Smooth muscle cell (in vitro differentiated cells): ENCODE data around the gene MTARC1. TPM values are rescaled to one million over a fixed set of nuclear protein-coding genes. Genes with fewer than 3 reads are reported as not detected.
A peak's percentile ranks its signal among the peaks of the same experiment; 100 is the strongest.

Experiments
- DNase-seq: peaks from one replicate; lab custom pipeline; 2025; ENCODE audit not compliant: unreplicated experiment; lab: John Stamatoyannopoulos, UW
- H2AFZ ChIP-seq: fragments of 200-600 bp; sonication (generic); 2 replicates; pipeline ENCODE4 v1.6.0; 2016; ENCODE audit warnings: antibody characterized with exemption, low read depth, mild to moderate bottlenecking
- H3F3A ChIP-seq: fragments of 200-600 bp; sonication (generic); 2 replicates; pipeline ENCODE4 v1.6.0; 2017; ENCODE audit warnings: antibody characterized with exemption, low read depth
- H3K27ac ChIP-seq: fragments of 200-600 bp; sonication (generic); 2 replicates; pipeline ENCODE4 v1.5.1; 2016; ENCODE audit warnings: low read depth, mild to moderate bottlenecking
- H3K27me3 ChIP-seq: fragments of 200-600 bp; sonication (generic); 2 replicates; pipeline ENCODE4 v1.6.1; 2016; ENCODE audit warnings: low read depth, mild to moderate bottlenecking
- H3K36me3 ChIP-seq: fragments of 200-600 bp; sonication (generic); 2 replicates; pipeline ENCODE4 v1.5.1; 2016; ENCODE audit warnings: low read depth
- H3K4me1 ChIP-seq: fragments of 200-600 bp; sonication (generic); 2 replicates; pipeline ENCODE4 v1.5.1; 2016; ENCODE audit warnings: low read depth
- H3K4me2 ChIP-seq: fragments of 200-600 bp; sonication (generic); 2 replicates; pipeline ENCODE4 v1.6.0; 2016; ENCODE audit warnings: mild to moderate bottlenecking
- H3K4me3 ChIP-seq: fragments of 200-600 bp; sonication (generic); 2 replicates; pipeline ENCODE4 v1.5.1; 2016; ENCODE audit warnings: mild to moderate bottlenecking
- H3K79me2 ChIP-seq: fragments of 200-600 bp; sonication (generic); 2 replicates; pipeline ENCODE4 v1.6.0; 2016; ENCODE audit warnings: low read depth, mild to moderate bottlenecking
- H3K9ac ChIP-seq: fragments of 200-600 bp; sonication (generic); 2 replicates; pipeline ENCODE4 v1.6.0; 2016; ENCODE audit warnings: low read depth
- H3K9me3 ChIP-seq: fragments of 200-600 bp; sonication (generic); replicated peaks from 2 replicates; pipeline ENCODE4 v1.5.1; 2016; ENCODE audit warnings: low read depth
- H4K20me1 ChIP-seq: fragments of 200-600 bp; sonication (generic); 2 replicates; pipeline ENCODE4 v1.6.0; 2016; ENCODE audit warnings: low read depth
- WGBS: methylation state at CpG from one replicate; pipeline ENCODE4 v1.1.7; 2016; ENCODE audit warnings: low lambda C conversion rate; 5-methylcytosine and 5-hydroxymethylcytosine counted together
- polyA plus RNA-seq: library from polyadenylated mRNA; unstranded; fragments of >200 nt; fragmentation: Nextera tagmentation; extraction: Ambion mirVana; gene quantifications from 2 replicates; pipeline ENCODE4 v1.2.1, GENCODE V29; 2016
- total RNA-seq: library from RNA; depleted of rRNA; stranded (reverse); fragments of >200 nt; gene quantifications from 2 replicates; pipeline ENCODE4 v1.2.3, GENCODE V29; 2014
- TF ChIP-seq, protein P1 (sequence below): fragments of 200-600 bp; sonication (generic); IDR thresholded peaks from 2 replicates; pipeline ENCODE4 v1.5.1; 2017; ENCODE audit warnings: borderline replicate concordance, mild to moderate bottlenecking, antibody characterized with exemption; ENCODE audit not compliant: insufficient read depth, poor library complexity, severe bottlenecking

The MTARC1 gene
- total and polyA plus RNA-seq, 2 experiments from 2014 or later = 0.83 to 2.3 TPM

DNA sequence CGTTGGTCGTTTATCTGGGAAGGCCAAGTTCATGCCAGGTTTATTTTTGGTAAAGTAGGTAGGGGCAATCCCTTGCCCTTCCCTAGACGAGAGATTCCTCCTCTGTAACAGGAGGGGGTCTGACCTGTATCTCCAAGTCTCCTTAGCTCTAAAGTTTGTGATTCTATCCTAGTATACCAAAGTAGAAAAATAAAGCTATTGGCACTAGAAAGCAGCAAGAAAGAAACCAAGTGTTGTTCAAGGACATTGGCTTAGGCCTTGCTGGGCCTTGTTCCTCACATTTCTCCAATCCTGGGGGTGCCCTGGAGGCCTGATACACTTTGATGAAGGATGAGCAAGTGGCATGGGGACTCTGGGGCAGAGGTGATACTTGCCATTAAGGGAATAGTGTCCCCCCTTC, 37.8 kb upstream of the MTARC1 start:
- peak overlapping the region; percentile 80 for H3K4me3 ChIP-seq
- WGBS = 16% methylated on average over 3 of the region's 3 CpGs
- no peak for DNase-seq
- H3K4me2 ChIP-seq = peak overlapping the region; percentile 92
- H3K9me3 ChIP-seq = no peaks in the 10 kb centered on the region
- TF ChIP-seq, protein P1, sequence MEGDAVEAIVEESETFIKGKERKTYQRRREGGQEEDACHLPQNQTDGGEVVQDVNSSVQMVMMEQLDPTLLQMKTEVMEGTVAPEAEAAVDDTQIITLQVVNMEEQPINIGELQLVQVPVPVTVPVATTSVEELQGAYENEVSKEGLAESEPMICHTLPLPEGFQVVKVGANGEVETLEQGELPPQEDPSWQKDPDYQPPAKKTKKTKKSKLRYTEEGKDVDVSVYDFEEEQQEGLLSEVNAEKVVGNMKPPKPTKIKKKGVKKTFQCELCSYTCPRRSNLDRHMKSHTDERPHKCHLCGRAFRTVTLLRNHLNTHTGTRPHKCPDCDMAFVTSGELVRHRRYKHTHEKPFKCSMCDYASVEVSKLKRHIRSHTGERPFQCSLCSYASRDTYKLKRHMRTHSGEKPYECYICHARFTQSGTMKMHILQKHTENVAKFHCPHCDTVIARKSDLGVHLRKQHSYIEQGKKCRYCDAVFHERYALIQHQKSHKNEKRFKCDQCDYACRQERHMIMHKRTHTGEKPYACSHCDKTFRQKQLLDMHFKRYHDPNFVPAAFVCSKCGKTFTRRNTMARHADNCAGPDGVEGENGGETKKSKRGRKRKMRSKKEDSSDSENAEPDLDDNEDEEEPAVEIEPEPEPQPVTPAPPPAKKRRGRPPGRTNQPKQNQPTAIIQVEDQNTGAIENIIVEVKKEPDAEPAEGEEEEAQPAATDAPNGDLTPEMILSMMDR = no peak
- H2AFZ ChIP-seq = peak overlapping the region; percentile 97
- H3K27me3 ChIP-seq = no peaks in the 10 kb centered on the region
- H4K20me1 ChIP-seq = no peaks in the 10 kb centered on the region
- peaks cover 12% of the 10 kb centered on the region for H3K4me1 ChIP-seq
- H3K36me3 ChIP-seq = no peaks in the 10 kb centered on the region
- no peaks in the 10 kb centered on the region for H3K79me2 ChIP-seq
- no peak overlapping the region for H3K9ac ChIP-seq
- H3K27ac ChIP-seq = no peak overlapping the region
- H3F3A ChIP-seq = no peaks in the 10 kb centered on the region

DNA sequence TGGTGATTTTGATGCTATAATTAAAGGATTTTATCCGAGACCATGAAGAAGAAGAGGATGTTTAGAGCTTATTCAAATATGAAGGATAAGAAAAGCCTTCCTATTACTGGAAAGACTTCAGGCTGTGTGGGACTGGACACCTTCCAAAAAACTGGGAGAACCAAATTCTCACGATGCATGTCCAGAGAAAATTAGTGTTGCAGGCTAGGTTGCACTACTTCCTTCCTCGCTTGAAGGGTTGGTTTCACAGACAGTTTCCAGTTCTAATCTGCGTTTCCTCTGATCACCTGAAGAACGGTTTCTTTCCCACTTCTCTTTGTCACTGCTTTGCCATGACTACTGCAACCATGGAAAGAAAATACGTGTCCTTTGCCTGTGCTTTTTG, 36.6 kb upstream of the MTARC1 start:
- no peaks in the 10 kb centered on the region for H3K27me3 ChIP-seq
- H3K9ac ChIP-seq = no peak overlapping the region
- no peaks in the 10 kb centered on the region for H4K20me1 ChIP-seq
- H3K4me2 ChIP-seq = no peak overlapping the region
- H3F3A ChIP-seq = no peaks in the 10 kb centered on the region
- WGBS = 88% methylated on average over 6 of the region's 6 CpGs
- DNase-seq = no peak
- no peak overlapping the region for H2AFZ ChIP-seq
- no peaks in the 10 kb centered on the region for H3K79me2 ChIP-seq
- H3K9me3 ChIP-seq = no peaks in the 10 kb centered on the region
- H3K27ac ChIP-seq = no peak overlapping the region
- H3K36me3 ChIP-seq = no peaks in the 10 kb centered on the region
- peak overlapping the region; percentile 80 for H3K4me3 ChIP-seq
- H3K4me1 ChIP-seq = peaks cover 12% of the 10 kb centered on the region
- TF ChIP-seq, protein P1 = no peak

DNA sequence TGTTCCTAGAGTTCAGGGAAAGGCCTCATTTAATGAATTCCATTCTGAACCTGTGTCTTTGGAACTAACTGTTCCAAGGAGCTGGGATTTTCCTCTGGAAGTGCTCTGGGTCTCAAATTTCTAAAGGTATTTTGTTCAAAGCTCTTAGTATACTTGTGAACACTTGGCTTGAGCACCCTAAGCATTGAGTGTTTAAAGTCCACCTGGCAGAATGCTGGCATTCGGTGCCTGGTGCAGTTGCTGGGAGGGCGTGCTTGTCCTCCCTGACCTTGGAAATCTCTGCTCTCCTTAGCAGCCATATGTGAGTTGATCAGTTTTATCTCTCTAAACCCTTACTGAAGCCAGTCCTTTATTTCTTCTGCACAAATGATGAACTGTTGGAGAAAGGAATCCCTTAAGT, 35.6 kb upstream of the MTARC1 start:
- Histone ChIP-seq H3K79me2 (no peaks in the 10 kb centered on the region), H3K4me2 (no peak overlapping the region), H4K20me1 (no peaks in the 10 kb centered on the region), H3K9me3 (no peaks in the 10 kb centered on the region), H3K27ac (no peak overlapping the region), H3F3A (no peaks in the 10 kb centered on the region), H3K4me3 (no peak overlapping the region), H3K36me3 (no peaks in the 10 kb centered on the region), H3K9ac (no peak overlapping the region), H3K4me1 (peaks cover 12% of the 10 kb centered on the region), H2AFZ (no peak overlapping the region), H3K27me3 (no peaks in the 10 kb centered on the region)
- DNase-seq = no peak
- 100% methylated on average over 2 of the region's 2 CpGs for WGBS
- TF ChIP-seq, protein P1 = no peak

DNA sequence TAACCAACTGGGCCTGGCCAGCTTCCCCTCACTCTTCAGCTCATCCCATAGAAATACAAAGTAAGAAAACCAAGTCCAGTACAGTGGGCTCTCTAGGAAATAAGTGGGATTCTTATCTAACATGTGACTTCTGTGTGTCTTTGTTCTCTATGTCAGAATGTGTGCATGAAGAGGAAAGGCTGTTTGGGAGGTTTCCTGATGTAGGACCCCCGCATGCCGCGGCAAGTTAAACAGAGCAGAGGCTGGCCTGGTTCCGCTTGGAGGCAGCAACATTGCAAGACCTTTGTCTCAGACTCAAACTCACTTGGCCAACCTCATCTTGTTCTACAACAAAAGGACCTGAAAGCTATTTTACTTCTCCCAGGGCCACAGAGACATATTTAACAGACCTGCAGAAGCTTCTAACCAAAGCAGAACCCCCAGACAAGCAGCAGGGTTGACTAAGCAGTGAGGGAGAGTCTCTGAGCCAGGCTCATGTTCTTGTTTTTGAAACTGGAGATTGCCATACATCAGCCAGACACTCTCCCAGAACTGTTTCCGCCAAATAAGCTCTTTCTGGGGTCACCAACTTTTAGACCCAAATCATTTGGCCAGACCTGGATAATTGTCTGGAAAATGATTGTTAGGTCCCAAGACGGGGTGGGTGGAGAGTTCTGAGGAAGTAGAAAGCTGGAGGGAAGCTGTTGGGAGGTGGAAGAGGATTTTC, 32.3 kb upstream of the MTARC1 start:
- no peaks in the 10 kb centered on the region for H3K36me3 ChIP-seq
- H3K27ac ChIP-seq = no peak overlapping the region
- 95% methylated on average over 6 of the region's 6 CpGs for WGBS
- H3K4me3 ChIP-seq = no peak overlapping the region
- H3K79me2 ChIP-seq = no peaks in the 10 kb centered on the region
- no peaks in the 10 kb centered on the region for H3F3A ChIP-seq
- H3K4me2 ChIP-seq = no peak overlapping the region
- DNase-seq = no peak
- H3K9ac ChIP-seq = no peak overlapping the region
- no peaks in the 10 kb centered on the region for H3K4me1 ChIP-seq
- no peaks in the 10 kb centered on the region for H4K20me1 ChIP-seq
- H2AFZ ChIP-seq = no peak overlapping the region
- TF ChIP-seq, protein P1 = no peak
- no peaks in the 10 kb centered on the region for H3K9me3 ChIP-seq
- H3K27me3 ChIP-seq = no peaks in the 10 kb centered on the region
